SK-N-SH treated with all-trans-retinoic acid at 6 μM for 48 hours (cell line): ENCODE data around the gene FBXO31.

Experiments
- ARNTL ChIP-seq: fragments of 450-650 bp; formaldehyde crosslinking; IDR thresholded peaks from 2 replicates; pipeline ENCODE4 v1.5.0; 2020; ENCODE audit warnings: low read depth, mild to moderate bottlenecking, moderate library complexity, borderline replicate concordance
- BACH2 ChIP-seq: fragments of 250-450 bp; sonication (Bioruptor Pico); IDR thresholded peaks from 2 replicates; pipeline ENCODE4 v1.9.0; 2021; ENCODE audit warnings: mild to moderate bottlenecking, borderline replicate concordance
- ESRRG ChIP-seq: fragments of 250-450 bp; sonication (Bioruptor Pico); IDR thresholded peaks from 2 replicates; pipeline ENCODE4 v1.6.1; 2021; ENCODE audit warnings: mild to moderate bottlenecking
- ISL1 ChIP-seq: fragments of 250-450 bp; sonication (Bioruptor Pico); IDR thresholded peaks from 2 replicates; pipeline ENCODE4 v2.1.2; 2022; ENCODE audit warnings: mild to moderate bottlenecking, moderate library complexity
- OSR1 ChIP-seq: fragments of 250-450 bp; sonication (Bioruptor Pico); IDR thresholded peaks from 2 replicates; pipeline ENCODE4 v1.8.0; 2022; ENCODE audit warnings: moderate library complexity, mild to moderate bottlenecking, inconsistent platforms
- PATZ1 ChIP-seq: fragments of 250-450 bp; sonication (Bioruptor Pico); IDR thresholded peaks from 2 replicates; pipeline ENCODE4 v1.8.0; 2020; ENCODE audit warnings: mild to moderate bottlenecking, moderate library complexity, borderline replicate concordance
- POU6F1 ChIP-seq: fragments of 250-450 bp; sonication (Bioruptor Pico); IDR thresholded peaks from 2 replicates; pipeline ENCODE4 v1.8.0; 2021; ENCODE audit warnings: low read depth, mild to moderate bottlenecking, moderate library complexity, borderline replicate concordance
- TOX ChIP-seq: fragments of 250-450 bp; sonication (Bioruptor Pico); IDR thresholded peaks from 2 replicates; pipeline ENCODE4 v1.8.0; 2021; ENCODE audit warnings: mild to moderate bottlenecking, moderate library complexity, borderline replicate concordance
- TSHZ2 ChIP-seq: fragments of 250-450 bp; sonication (Bioruptor Pico); IDR thresholded peaks from 2 replicates; pipeline ENCODE4 v1.5.0; 2020; ENCODE audit warnings: mild to moderate bottlenecking, moderate library complexity
- ZC3H10 ChIP-seq: fragments of 250-450 bp; sonication (Bioruptor Pico); IDR thresholded peaks from 2 replicates; pipeline ENCODE4 v1.5.1; 2021; ENCODE audit warnings: mild to moderate bottlenecking, moderate library complexity
- ZFP3 ChIP-seq: fragments of 250-450 bp; sonication (Bioruptor Pico); IDR thresholded peaks from 2 replicates; pipeline ENCODE4 v1.5.0; 2020; ENCODE audit warnings: mild to moderate bottlenecking, moderate library complexity

- TF ChIP-seq ESRRG (CRISPR knock-in tag) (no peak), ZFP3 (CRISPR knock-in tag) (no peak), OSR1 (no peak), TSHZ2 (CRISPR knock-in tag) (no peak), ZC3H10 (CRISPR knock-in tag) (no peak), BACH2 (CRISPR knock-in tag) (no peak), PATZ1 (CRISPR knock-in tag) (no peak), POU6F1 (CRISPR knock-in tag) (no peak), ARNTL (no peak), ISL1 (CRISPR knock-in tag) (no peak), TOX (CRISPR knock-in tag) (no peak)
These were observed 13.5 kb downstream of the FBXO31 start for GRCh38 chr16:87369796-87370719.
